Activated CD4-positive, CD25-positive, alpha-beta regulatory T cell (primary cell): Measurements from ENCODE around the gene HNRNPLL.
A peak's percentile ranks its signal among the peaks of the same experiment; 100 is the strongest.
"Not testable (repeated sequence)": the region's sequence is repeated elsewhere in the genome, so short reads cannot be mapped to it uniquely, and the experiment has no call there.

Experiments
- DNase-seq, 4 experiments: peaks; one replicate each; lab custom pipeline; 2025; lab: John Stamatoyannopoulos, UW

Gene HNRNPLL

GRCh38 chr2:38619458-38620164, 16.9 kb upstream of the HNRNPLL start:
- DNase-seq, result no peak

GRCh38 chr2:38617301-38617700, 14.6 kb upstream of the HNRNPLL start:
- no peak for DNase-seq

GRCh38 chr2:38615237-38615636, 12.5 kb upstream of the HNRNPLL start:
- DNase-seq, result no peak

GRCh38 chr2:38613849-38614213, 11.1 kb upstream of the HNRNPLL start:
- DNase-seq, result no peak

- DNase-seq, result no peak
These were observed 10.6 kb upstream of the HNRNPLL start for GRCh38 chr2:38613126-38613848.

GRCh38 chr2:38610851-38611801, 8.4 kb upstream of the HNRNPLL start:
- DNase-seq, result no peak

GRCh38 chr2:38609246-38609645, 6.5 kb upstream of the HNRNPLL start:
- not testable (repeated sequence) for DNase-seq

- no peak for DNase-seq
These were observed 6.0 kb upstream of the HNRNPLL start for GRCh38 chr2:38608755-38609154.

- DNase-seq, result no peak
These were observed 2.6 kb upstream of the HNRNPLL start for GRCh38 chr2:38605298-38605830.

- peak; percentile 58 to 72 (median 68) for DNase-seq
These were observed 918 bp upstream of the HNRNPLL start for GRCh38 chr2:38603402-38604290.

GRCh38 chr2:38602136-38602731, 494 bp downstream of the HNRNPLL start:
- peak in 2 of 4 experiments; percentile 7 to 24 for DNase-seq

- DNase-seq, result no peak
These were observed 1.1 kb downstream of the HNRNPLL start for GRCh38 chr2:38601463-38602135.

- DNase-seq, result no peak
These were observed 1.7 kb downstream of the HNRNPLL start for GRCh38 chr2:38600921-38601455.

GRCh38 chr2:38600242-38600891, 2.4 kb downstream of the HNRNPLL start:
- no peak for DNase-seq

GRCh38 chr2:38599706-38600105, 3.0 kb downstream of the HNRNPLL start:
- DNase-seq, result no peak

- DNase-seq, result no peak
These were observed 3.8 kb downstream of the HNRNPLL start for GRCh38 chr2:38598991-38599295.

- no peak for DNase-seq
These were observed 4.3 kb downstream of the HNRNPLL start for GRCh38 chr2:38598200-38598990.

- DNase-seq, result no peak
These were observed 5.6 kb downstream of the HNRNPLL start for GRCh38 chr2:38597115-38597514.

- DNase-seq, result no peak
These were observed 6.5 kb downstream of the HNRNPLL start for GRCh38 chr2:38596229-38596628.
